Keratinocyte (primary cell): ENCODE results near the gene APOF. TPM values are rescaled to one million over a fixed set of nuclear protein-coding genes. Genes with fewer than 3 reads are reported as not detected.

Experiments used
- DNase-seq: peaks from one replicate; pipeline ENCODE4 v3.0.0-alpha.2; 2011; ENCODE audit warnings: low read depth, missing footprints, low spot score
- FAIRE-seq: peaks from 2 replicates; lab custom pipeline; 2011; peaks lifted over from hg19 to GRCh38; lab: Jason Lieb, UNC
- H2AFZ ChIP-seq: 2 replicates; pipeline ENCODE4 v1.6.0; 2012; ENCODE audit warnings: low read length, control low read depth, inconsistent platforms; ENCODE audit not compliant: control insufficient read depth
- H3K27ac ChIP-seq: 2 replicates; pipeline ENCODE4 v1.5.1; 2011; ENCODE audit warnings: low read length; ENCODE audit not compliant: control insufficient read depth, insufficient read depth
- H3K27me3 ChIP-seq: 3 replicates; pipeline ENCODE4 v1.6.0; 2011; ENCODE audit warnings: low read length; ENCODE audit not compliant: control insufficient read depth, insufficient read depth; ENCODE audit errors: extremely low read depth
- H3K36me3 ChIP-seq, 2 experiments: 2 replicates in 1 of 2; 3 replicates in 1 of 2; pipeline ENCODE4 v1.5.1; 2011; ENCODE audit warnings: low read length in 2 of 2, mild to moderate bottlenecking in 1 of 2; ENCODE audit not compliant: control insufficient read depth in 2 of 2, insufficient read depth in 2 of 2; ENCODE audit errors: extremely low read depth in 1 of 2
- H3K4me1 ChIP-seq: 3 replicates; pipeline ENCODE4 v1.5.1; 2011; ENCODE audit warnings: low read length; ENCODE audit not compliant: control insufficient read depth, insufficient read depth; ENCODE audit errors: extremely low read depth
- H3K4me2 ChIP-seq: 3 replicates; pipeline ENCODE4 v1.6.0; 2011; ENCODE audit warnings: low read depth, low read length; ENCODE audit not compliant: control insufficient read depth, insufficient read depth; ENCODE audit errors: extremely low read depth
- H3K4me3 ChIP-seq, 3 experiments: fragments of 200-600 bp in 1 of 3; sonication (generic) in 1 of 3; 2 replicates in 2 of 3; 3 replicates in 1 of 3; pipeline ENCODE4 v1.5.1; 2011 to 2016; ENCODE audit warnings: low read length in 3 of 3, mild to moderate bottlenecking in 3 of 3, control low read depth in 2 of 3, inconsistent platforms in 1 of 3, low read depth in 1 of 3, mixed read lengths in 1 of 3, mixed run types in 1 of 3, moderate library complexity in 1 of 3; ENCODE audit not compliant: control insufficient read depth in 2 of 3, insufficient read depth in 2 of 3; ENCODE audit errors: extremely low read depth in 1 of 3
- H3K79me2 ChIP-seq: 2 replicates; pipeline ENCODE4 v1.6.0; 2012; ENCODE audit warnings: low read length; ENCODE audit not compliant: control insufficient read depth, insufficient read depth
- H3K9ac ChIP-seq: 3 replicates; pipeline ENCODE4 v1.6.0; 2011; ENCODE audit warnings: low read length; ENCODE audit not compliant: control insufficient read depth, insufficient read depth; ENCODE audit errors: extremely low read depth
- H3K9me1 ChIP-seq: 3 replicates; pipeline ENCODE4 v1.6.0; 2011; ENCODE audit warnings: low read length; ENCODE audit not compliant: control insufficient read depth, insufficient read depth; ENCODE audit errors: extremely low read depth
- H3K9me3 ChIP-seq: 2 replicates; pipeline ENCODE4 v1.5.1; 2012; ENCODE audit warnings: low read depth, low read length; ENCODE audit not compliant: control insufficient read depth
- H4K20me1 ChIP-seq: 3 replicates; pipeline ENCODE4 v1.6.0; 2011; ENCODE audit warnings: low read length; ENCODE audit not compliant: control insufficient read depth, insufficient read depth; ENCODE audit errors: extremely low read depth
- EZH2 ChIP-seq: IDR thresholded peaks from one replicate; pipeline ENCODE4 v1.6.1; 2012; ENCODE audit warnings: inconsistent platforms, mild to moderate bottlenecking, low read length, moderate library complexity
- dilution Hi-C: fragments of 300-500 bp; cut with MboI; formaldehyde crosslinking; loops from one replicate; pipeline ENCODE4 v1.7.0; 2020; ENCODE audit warnings: low sequenced_read_pairs; ENCODE audit not compliant: extremely low pct_ligation_motif_present
- polyA plus RNA-seq, 5 experiments: library from polyadenylated mRNA; depleted of rRNA in 3 of 5; stranded (reverse) in 3 of 5; stranded (forward) in 1 of 5; unstranded in 1 of 5; fragments of >200 nt; gene quantifications; 1 replicate in 1 of 5; 2 replicates in 3 of 5; 3 replicates in 1 of 5; pipeline versions ENCODE4 v1.2.1 to v1.2.3, GENCODE V29; 2011 to 2012; ENCODE audit warnings: missing spikeins in 2 of 5, low read depth in 1 of 5, low replicate concordance in 1 of 5
- TF ChIP-seq, protein P1 (sequence below), 3 experiments: IDR thresholded peaks in 1 of 3; conservative IDR thresholded peaks in 1 of 3; optimal IDR thresholded peaks in 1 of 3; 2 replicates in 2 of 3; 3 replicates in 1 of 3; pipeline versions ENCODE3 to v1.5.1; 2011; ENCODE audit warnings: low read length in 3 of 3, mild to moderate bottlenecking in 3 of 3, moderate library complexity in 2 of 3, control low read depth in 1 of 3, inconsistent platforms in 1 of 3; ENCODE audit not compliant: insufficient read depth in 2 of 3; ENCODE audit errors: extremely low read depth in 1 of 3

The APOF gene
- polyA plus RNA-seq, 1 donor (not counting 4 experiments of a cell fraction or from before 2014, with no cell fraction given), result not detected

DNA sequence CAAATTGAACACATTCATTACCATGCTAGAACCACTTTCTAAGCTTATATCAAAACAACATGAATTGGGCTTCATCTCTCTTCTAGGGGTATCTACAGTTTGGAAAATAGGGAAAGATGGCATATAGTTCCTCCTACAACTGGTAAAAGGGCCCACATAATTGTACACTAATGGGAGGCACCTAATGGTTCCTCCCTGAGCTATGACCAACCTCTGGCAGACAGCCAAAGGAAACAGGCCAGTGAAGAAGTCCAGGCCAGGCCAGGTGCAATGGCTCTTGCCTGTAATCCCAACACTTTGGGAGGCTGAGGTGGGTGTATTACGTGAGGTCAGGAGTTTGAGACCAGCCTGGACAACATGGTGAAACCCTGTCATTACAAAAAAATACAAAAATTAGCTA is 23.2 kb upstream of the APOF start:
- H3K9ac ChIP-seq, result no peak overlapping the region
- no peak overlapping the region for H3K27ac ChIP-seq
- TF ChIP-seq, protein P1, sequence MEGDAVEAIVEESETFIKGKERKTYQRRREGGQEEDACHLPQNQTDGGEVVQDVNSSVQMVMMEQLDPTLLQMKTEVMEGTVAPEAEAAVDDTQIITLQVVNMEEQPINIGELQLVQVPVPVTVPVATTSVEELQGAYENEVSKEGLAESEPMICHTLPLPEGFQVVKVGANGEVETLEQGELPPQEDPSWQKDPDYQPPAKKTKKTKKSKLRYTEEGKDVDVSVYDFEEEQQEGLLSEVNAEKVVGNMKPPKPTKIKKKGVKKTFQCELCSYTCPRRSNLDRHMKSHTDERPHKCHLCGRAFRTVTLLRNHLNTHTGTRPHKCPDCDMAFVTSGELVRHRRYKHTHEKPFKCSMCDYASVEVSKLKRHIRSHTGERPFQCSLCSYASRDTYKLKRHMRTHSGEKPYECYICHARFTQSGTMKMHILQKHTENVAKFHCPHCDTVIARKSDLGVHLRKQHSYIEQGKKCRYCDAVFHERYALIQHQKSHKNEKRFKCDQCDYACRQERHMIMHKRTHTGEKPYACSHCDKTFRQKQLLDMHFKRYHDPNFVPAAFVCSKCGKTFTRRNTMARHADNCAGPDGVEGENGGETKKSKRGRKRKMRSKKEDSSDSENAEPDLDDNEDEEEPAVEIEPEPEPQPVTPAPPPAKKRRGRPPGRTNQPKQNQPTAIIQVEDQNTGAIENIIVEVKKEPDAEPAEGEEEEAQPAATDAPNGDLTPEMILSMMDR (optimal IDR thresholded peaks at IDR 0.05 in 1 of 3, IDR thresholded peaks at IDR 0.05 in 1 of 3, conservative IDR thresholded peaks at IDR 0.05 in 1 of 3; ENCODE audit: extremely low read depth in 1 of 3, insufficient read depth in 2 of 3, low read length in 3 of 3), result no peak
- no peak for TF ChIP-seq EZH2
- no peaks in the 10 kb centered on the region for H3K9me1 ChIP-seq
- peaks cover 6% of the 10 kb centered on the region for H3K27me3 ChIP-seq
- no peak overlapping the region for H3K4me2 ChIP-seq
- no peaks in the 10 kb centered on the region for H3K79me2 ChIP-seq
- no peaks in the 10 kb centered on the region for H4K20me1 ChIP-seq
- no peak overlapping the region for H2AFZ ChIP-seq
- no peaks in the 10 kb centered on the region for H3K9me3 ChIP-seq
- no peak for FAIRE-seq
- no peaks in the 10 kb centered on the region for H3K36me3 ChIP-seq
- DNase-seq, result no peak
- dilution Hi-C loops, result no loop called here
- H3K4me1 ChIP-seq, result no peaks in the 10 kb centered on the region
- no peak overlapping the region for H3K4me3 ChIP-seq

DNA sequence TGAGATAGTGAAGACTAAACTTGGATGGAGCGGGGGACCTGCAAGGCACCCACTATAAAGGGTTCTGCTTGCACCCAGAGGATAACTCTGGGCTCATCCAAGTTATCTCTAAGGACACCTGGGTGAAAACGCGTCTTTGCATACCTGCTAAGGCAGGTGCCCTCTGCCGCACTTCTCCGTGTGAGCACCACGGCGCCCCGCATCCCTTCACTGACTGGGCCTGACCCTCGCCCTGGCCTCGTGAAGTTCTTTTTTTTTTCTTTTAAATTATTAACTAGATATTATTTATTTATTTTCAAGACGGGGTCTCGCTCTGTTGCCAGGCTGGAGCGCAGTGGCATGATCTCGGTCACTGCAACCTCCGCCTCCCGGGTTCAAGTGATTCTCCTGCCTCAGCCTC is 20.0 kb upstream of the APOF start:
- Histone ChIP-seq H4K20me1 (no peaks in the 10 kb centered on the region), H3K36me3 (no peaks in the 10 kb centered on the region), H3K4me2 (no peak overlapping the region), H3K4me1 (no peaks in the 10 kb centered on the region), H2AFZ (no peak overlapping the region), H3K27me3 (peaks cover 6% of the 10 kb centered on the region), H3K79me2 (no peaks in the 10 kb centered on the region), H3K27ac (no peak overlapping the region), H3K9me1 (no peaks in the 10 kb centered on the region), H3K4me3 (no peak overlapping the region), H3K9me3 (no peaks in the 10 kb centered on the region), H3K9ac (no peak overlapping the region)
- no peak for TF ChIP-seq EZH2
- TF ChIP-seq, protein P1 (optimal IDR thresholded peaks at IDR 0.05 in 1 of 3, IDR thresholded peaks at IDR 0.05 in 1 of 3, conservative IDR thresholded peaks at IDR 0.05 in 1 of 3; ENCODE audit: extremely low read depth in 1 of 3, insufficient read depth in 2 of 3, low read length in 3 of 3), result no peak
- no peak for FAIRE-seq
- no peak for DNase-seq
- dilution Hi-C loops, result no loop called here
